Measurements from ENCODE around the gene GGA1.

GGA1 gene

GRCh38 chr22:37625737-37626136 is 17.1 kb downstream of the GGA1 start:
- no peaks in the 10 kb centered on the region for H3K9me3 ChIP-seq (ENCODE audit: control insufficient read depth, insufficient read depth, low read length)
- peaks cover 4% of the 10 kb centered on the region for H3K4me1 ChIP-seq (ENCODE audit: control insufficient read depth, insufficient read depth, low read length)
- no peaks in the 10 kb centered on the region for H3K27me3 ChIP-seq (ENCODE audit: control insufficient read depth, insufficient read depth, low read length)
- H3K36me3 ChIP-seq (ENCODE audit: control insufficient read depth, insufficient read depth, low read length), result peaks cover 55% of the 10 kb centered on the region
- H3K9ac ChIP-seq (ENCODE audit: low read depth, low read length), result no peak overlapping the region
- H3K4me3 ChIP-seq (ENCODE audit: low read depth, low read length), result no peak overlapping the region
- no peak overlapping the region for H3K27ac ChIP-seq (ENCODE audit: low read depth, low read length)

GRCh38 chr22:37626144-37626543 is 17.5 kb downstream of the GGA1 start:
- peaks cover 4% of the 10 kb centered on the region for H3K4me1 ChIP-seq (ENCODE audit: control insufficient read depth, insufficient read depth, low read length)
- no peak overlapping the region for H3K4me3 ChIP-seq (ENCODE audit: low read depth, low read length)
- no peak overlapping the region for H3K9ac ChIP-seq (ENCODE audit: low read depth, low read length)
- H3K27ac ChIP-seq (ENCODE audit: low read depth, low read length), result no peak overlapping the region
- no peaks in the 10 kb centered on the region for H3K9me3 ChIP-seq (ENCODE audit: control insufficient read depth, insufficient read depth, low read length)
- no peaks in the 10 kb centered on the region for H3K27me3 ChIP-seq (ENCODE audit: control insufficient read depth, insufficient read depth, low read length)
- peaks cover 53% of the 10 kb centered on the region for H3K36me3 ChIP-seq (ENCODE audit: control insufficient read depth, insufficient read depth, low read length)

- no peak overlapping the region for H3K9ac ChIP-seq (ENCODE audit: low read depth, low read length)
- H3K27ac ChIP-seq (ENCODE audit: low read depth, low read length), result no peak overlapping the region
These were observed 18.0 kb downstream of the GGA1 start for GRCh38 chr22:37626556-37627075.

GRCh38 chr22:37627121-37627520 is 18.5 kb downstream of the GGA1 start:
- no peak overlapping the region for H3K9ac ChIP-seq (ENCODE audit: low read depth, low read length)
- H3K9me3 ChIP-seq (ENCODE audit: control insufficient read depth, insufficient read depth, low read length), result no peaks in the 10 kb centered on the region
- H3K4me1 ChIP-seq (ENCODE audit: control insufficient read depth, insufficient read depth, low read length), result peaks cover 4% of the 10 kb centered on the region
- H3K27me3 ChIP-seq (ENCODE audit: control insufficient read depth, insufficient read depth, low read length), result no peaks in the 10 kb centered on the region
- no peak overlapping the region for H3K27ac ChIP-seq (ENCODE audit: low read depth, low read length)
- peaks cover 53% of the 10 kb centered on the region for H3K36me3 ChIP-seq (ENCODE audit: control insufficient read depth, insufficient read depth, low read length)
- no peak overlapping the region for H3K4me3 ChIP-seq (ENCODE audit: low read depth, low read length)

More at GRCh38 chr22:37626556-37627075, 18.0 kb downstream of the GGA1 start:
- Histone ChIP-seq H3K9me3 (ENCODE audit: control insufficient read depth, insufficient read depth, low read length) (no peaks in the 10 kb centered on the region), H3K4me1 (ENCODE audit: control insufficient read depth, insufficient read depth, low read length) (peaks cover 4% of the 10 kb centered on the region), H3K36me3 (ENCODE audit: control insufficient read depth, insufficient read depth, low read length) (peaks cover 52% of the 10 kb centered on the region), H3K4me3 (ENCODE audit: low read depth, low read length) (no peak overlapping the region), H3K27me3 (ENCODE audit: control insufficient read depth, insufficient read depth, low read length) (no peaks in the 10 kb centered on the region)

GRCh38 chr22:37627545-37627944 is 18.9 kb downstream of the GGA1 start:
- Histone ChIP-seq H3K9ac (ENCODE audit: low read depth, low read length) (no peak overlapping the region), H3K36me3 (ENCODE audit: control insufficient read depth, insufficient read depth, low read length) (peaks cover 57% of the 10 kb centered on the region), H3K9me3 (ENCODE audit: control insufficient read depth, insufficient read depth, low read length) (no peaks in the 10 kb centered on the region), H3K4me1 (ENCODE audit: control insufficient read depth, insufficient read depth, low read length) (peaks cover 4% of the 10 kb centered on the region), H3K4me3 (ENCODE audit: low read depth, low read length) (no peak overlapping the region), H3K27ac (ENCODE audit: low read depth, low read length) (no peak overlapping the region), H3K27me3 (ENCODE audit: control insufficient read depth, insufficient read depth, low read length) (no peaks in the 10 kb centered on the region)

GRCh38 chr22:37628830-37629229 is 20.2 kb downstream of the GGA1 start:
- Histone ChIP-seq H3K4me1 (ENCODE audit: control insufficient read depth, insufficient read depth, low read length) (peaks cover 13% of the 10 kb centered on the region), H3K27me3 (ENCODE audit: control insufficient read depth, insufficient read depth, low read length) (no peaks in the 10 kb centered on the region), H3K9me3 (ENCODE audit: control insufficient read depth, insufficient read depth, low read length) (no peaks in the 10 kb centered on the region), H3K4me3 (ENCODE audit: low read depth, low read length) (no peak overlapping the region), H3K36me3 (ENCODE audit: control insufficient read depth, insufficient read depth, low read length) (peaks cover 52% of the 10 kb centered on the region), H3K27ac (ENCODE audit: low read depth, low read length) (no peak overlapping the region), H3K9ac (ENCODE audit: low read depth, low read length) (no peak overlapping the region)

- H3K27me3 ChIP-seq (ENCODE audit: control insufficient read depth, insufficient read depth, low read length), result no peaks in the 10 kb centered on the region
- H3K27ac ChIP-seq (ENCODE audit: low read depth, low read length), result no peak overlapping the region
- H3K9ac ChIP-seq (ENCODE audit: low read depth, low read length), result no peak overlapping the region
- H3K36me3 ChIP-seq (ENCODE audit: control insufficient read depth, insufficient read depth, low read length), result peaks cover 43% of the 10 kb centered on the region
- no peaks in the 10 kb centered on the region for H3K9me3 ChIP-seq (ENCODE audit: control insufficient read depth, insufficient read depth, low read length)
- H3K4me1 ChIP-seq (ENCODE audit: control insufficient read depth, insufficient read depth, low read length), result peaks cover 21% of the 10 kb centered on the region
- H3K4me3 ChIP-seq (ENCODE audit: low read depth, low read length), result no peak overlapping the region
These were observed 21.3 kb downstream of the GGA1 start for GRCh38 chr22:37629928-37630327.

GRCh38 chr22:37630839-37631435 is 22.3 kb downstream of the GGA1 start:
- Histone ChIP-seq H3K36me3 (ENCODE audit: control insufficient read depth, insufficient read depth, low read length) (peaks cover 33% of the 10 kb centered on the region), H3K9ac (ENCODE audit: low read depth, low read length) (no peak overlapping the region), H3K4me3 (ENCODE audit: low read depth, low read length) (no peak overlapping the region), H3K9me3 (ENCODE audit: control insufficient read depth, insufficient read depth, low read length) (no peaks in the 10 kb centered on the region), H3K27me3 (ENCODE audit: control insufficient read depth, insufficient read depth, low read length) (no peaks in the 10 kb centered on the region), H3K4me1 (ENCODE audit: control insufficient read depth, insufficient read depth, low read length) (peaks cover 21% of the 10 kb centered on the region), H3K27ac (ENCODE audit: low read depth, low read length) (no peak overlapping the region)

- peaks cover 23% of the 10 kb centered on the region for H3K4me1 ChIP-seq (ENCODE audit: control insufficient read depth, insufficient read depth, low read length)
- no peaks in the 10 kb centered on the region for H3K9me3 ChIP-seq (ENCODE audit: control insufficient read depth, insufficient read depth, low read length)
- H3K9ac ChIP-seq (ENCODE audit: low read depth, low read length), result no peak overlapping the region
- H3K36me3 ChIP-seq (ENCODE audit: control insufficient read depth, insufficient read depth, low read length), result peaks cover 30% of the 10 kb centered on the region
- no peaks in the 10 kb centered on the region for H3K27me3 ChIP-seq (ENCODE audit: control insufficient read depth, insufficient read depth, low read length)
- H3K4me3 ChIP-seq (ENCODE audit: low read depth, low read length), result no peak overlapping the region
- H3K27ac ChIP-seq (ENCODE audit: low read depth, low read length), result no peak overlapping the region
These were observed 23.0 kb downstream of the GGA1 start for GRCh38 chr22:37631448-37632173.

- H3K36me3 ChIP-seq (ENCODE audit: control insufficient read depth, insufficient read depth, low read length), result peaks cover 29% of the 10 kb centered on the region
- no peaks in the 10 kb centered on the region for H3K27me3 ChIP-seq (ENCODE audit: control insufficient read depth, insufficient read depth, low read length)
- H3K9me3 ChIP-seq (ENCODE audit: control insufficient read depth, insufficient read depth, low read length), result no peaks in the 10 kb centered on the region
- H3K9ac ChIP-seq (ENCODE audit: low read depth, low read length), result no peak overlapping the region
- H3K4me1 ChIP-seq (ENCODE audit: control insufficient read depth, insufficient read depth, low read length), result peaks cover 25% of the 10 kb centered on the region
- H3K4me3 ChIP-seq (ENCODE audit: low read depth, low read length), result no peak overlapping the region
- H3K27ac ChIP-seq (ENCODE audit: low read depth, low read length), result no peak overlapping the region
These were observed 23.8 kb downstream of the GGA1 start for GRCh38 chr22:37632174-37633088.
